C1 segment of cervical spinal cord (tissue), 14 donors: ENCODE measurements around the gene CHRNA5.

Experiments
- DNase-seq, 14 donors: peaks; one replicate each; lab custom pipeline; 2025; lab: John Stamatoyannopoulos, UW

Gene CHRNA5

GRCh38 chr15:78638658-78639314 lies 73.5 kb downstream of the CHRNA5 start:
- peak in 6 of 14 donors; percentile 1 to 18 (median 5) for DNase-seq

GRCh38 chr15:78640527-78641101 lies 75.3 kb downstream of the CHRNA5 start:
- DNase-seq = no peak

GRCh38 chr15:78641102-78641748 lies 75.9 kb downstream of the CHRNA5 start, which contains the start of gene CHRNB4:
CHRNB4 (minus strand) TSS chr15:78641210; CDS start chr15:78641133, 77 bp downstream.
- DNase-seq = no peak

GRCh38 chr15:78641749-78642275 lies 76.5 kb downstream of the CHRNA5 start:
- no peak for DNase-seq

- DNase-seq = no peak
Observed at GRCh38 chr15:78642331-78642730, 77.0 kb downstream of the CHRNA5 start.
